ENCODE measurements around the gene IMMP2L.

DNA sequence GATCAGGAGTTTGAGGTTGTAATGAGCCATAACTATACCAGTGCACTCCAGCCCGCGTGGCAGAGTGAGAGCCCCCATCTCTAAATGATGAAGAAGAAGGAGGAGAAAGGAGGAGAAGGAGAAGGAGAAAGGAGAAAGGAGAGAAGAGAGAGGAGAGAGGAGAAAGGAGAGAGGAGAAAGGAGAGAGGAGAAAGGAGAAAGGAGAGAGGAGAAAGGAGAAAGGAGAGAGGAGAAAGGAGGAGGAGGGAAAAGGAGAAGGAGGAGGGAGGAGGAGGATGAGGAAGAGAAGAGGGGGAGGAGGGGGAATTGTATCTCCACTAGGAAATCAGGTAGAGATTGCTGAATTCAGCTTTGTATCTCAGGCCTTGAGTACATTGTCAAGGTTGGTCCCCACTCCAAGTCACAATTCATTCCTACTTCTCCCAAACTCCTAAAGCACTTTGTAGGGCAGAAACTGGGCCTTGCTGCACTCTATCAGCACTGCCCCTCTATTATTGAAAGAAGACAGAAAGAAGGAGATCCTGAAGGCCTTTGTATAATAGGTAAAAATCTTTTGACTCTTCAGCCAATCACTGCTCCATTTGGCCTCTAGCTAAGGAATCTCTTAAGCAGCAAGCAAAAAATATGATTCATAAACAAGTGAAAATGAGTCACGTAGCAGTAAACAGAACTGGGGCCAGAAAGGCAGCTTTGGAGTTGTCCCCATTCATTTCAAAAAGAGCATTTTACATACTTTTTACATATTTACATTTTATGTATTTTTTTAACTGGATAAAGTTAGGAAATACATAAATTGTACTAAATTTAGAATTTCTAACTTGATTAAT is 178.0 kb downstream of the IMMP2L start:
- TF ChIP-seq POLR2A (IDR thresholded peaks at IDR 0.05; ENCODE audit: control extremely low read depth in 1 of 2, low read depth in 2 of 2, low read length in 2 of 2) = no peak
- TF ChIP-seq CREB1 (IDR thresholded peaks at IDR 0.05) = no peak
- TF ChIP-seq, protein P1, sequence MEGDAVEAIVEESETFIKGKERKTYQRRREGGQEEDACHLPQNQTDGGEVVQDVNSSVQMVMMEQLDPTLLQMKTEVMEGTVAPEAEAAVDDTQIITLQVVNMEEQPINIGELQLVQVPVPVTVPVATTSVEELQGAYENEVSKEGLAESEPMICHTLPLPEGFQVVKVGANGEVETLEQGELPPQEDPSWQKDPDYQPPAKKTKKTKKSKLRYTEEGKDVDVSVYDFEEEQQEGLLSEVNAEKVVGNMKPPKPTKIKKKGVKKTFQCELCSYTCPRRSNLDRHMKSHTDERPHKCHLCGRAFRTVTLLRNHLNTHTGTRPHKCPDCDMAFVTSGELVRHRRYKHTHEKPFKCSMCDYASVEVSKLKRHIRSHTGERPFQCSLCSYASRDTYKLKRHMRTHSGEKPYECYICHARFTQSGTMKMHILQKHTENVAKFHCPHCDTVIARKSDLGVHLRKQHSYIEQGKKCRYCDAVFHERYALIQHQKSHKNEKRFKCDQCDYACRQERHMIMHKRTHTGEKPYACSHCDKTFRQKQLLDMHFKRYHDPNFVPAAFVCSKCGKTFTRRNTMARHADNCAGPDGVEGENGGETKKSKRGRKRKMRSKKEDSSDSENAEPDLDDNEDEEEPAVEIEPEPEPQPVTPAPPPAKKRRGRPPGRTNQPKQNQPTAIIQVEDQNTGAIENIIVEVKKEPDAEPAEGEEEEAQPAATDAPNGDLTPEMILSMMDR (IDR thresholded peaks at IDR 0.05; ENCODE audit: control extremely low read depth in 1 of 3, insufficient read depth in 1 of 3, low read depth in 1 of 3, low read length in 3 of 3) = no peak
- TF ChIP-seq CEBPB (IDR thresholded peaks at IDR 0.05; ENCODE audit: low read depth, low read length) = no peak
- no peak for TF ChIP-seq RAD21 (IDR thresholded peaks at IDR 0.05 in 1 of 2, conservative IDR thresholded peaks at IDR 0.05 in 1 of 2; ENCODE audit: low read depth in 2 of 2, low read length in 2 of 2)
- TF ChIP-seq JUN (IDR thresholded peaks at IDR 0.05; ENCODE audit: low read depth, low read length) = no peak
- TF ChIP-seq EZH2 (IDR thresholded peaks at IDR 0.05; ENCODE audit: low read depth, low read length, severe bottlenecking) = no peak
- no peak for TF ChIP-seq POLR2AphosphoS5 (IDR thresholded peaks at IDR 0.05; ENCODE audit: low read depth, low read length)

Data from H1 (cell line).